H1 (cell line): ENCODE data around the gene TOB1. TPM values are rescaled to one million over a fixed set of nuclear protein-coding genes. Genes with fewer than 3 reads are reported as not detected.
"Not testable (repeated sequence)": the region's sequence is repeated elsewhere in the genome, so short reads cannot be mapped to it uniquely, and the experiment has no call there.

Experiments
- CTCF ChIA-PET: fragments of 300-600 bp; sonication (Branson Sonifier 250); formaldehyde crosslinking; loops from one replicate; lab custom pipeline; 2021; ENCODE audit not compliant: partially characterized antibody; lab: Charles Lee
- POLR2A ChIA-PET: fragments of 300-600 bp; sonication (Branson Sonifier 250); formaldehyde crosslinking; loops from one replicate; lab custom pipeline; 2021; ENCODE audit warnings: inconsistent platforms; ENCODE audit not compliant: partially characterized antibody; lab: Charles Lee
- DNase-seq, 2 experiments: peaks; one replicate each; pipeline versions ENCODE4 v3.0.0 to v3.0.0-alpha.2; 2010 to 2022; ENCODE audit warnings: low spot score in 2 of 2, low read depth in 1 of 2, mixed read lengths in 1 of 2
- FAIRE-seq: peaks from 2 replicates; lab custom pipeline; 2011; peaks lifted over from hg19 to GRCh38; lab: Jason Lieb, UNC
- H2AFZ ChIP-seq: 2 replicates; pipeline ENCODE4 v1.8.1; 2012; ENCODE audit warnings: low read length, inconsistent platforms
- H2AK5ac ChIP-seq: 2 replicates; pipeline ENCODE4 v1.6.1; 2013; ENCODE audit warnings: low read depth, low read length
- H2BK120ac ChIP-seq: replicated peaks from 2 replicates; pipeline ENCODE3; 2013; ENCODE audit warnings: low read depth, low read length, inconsistent platforms
- H2BK12ac ChIP-seq: 2 replicates; pipeline ENCODE4 v1.6.1; 2013; ENCODE audit warnings: low read depth, low read length
- H2BK15ac ChIP-seq: 2 replicates; pipeline ENCODE4 v1.6.1; 2013; ENCODE audit warnings: low read length
- H2BK20ac ChIP-seq: 2 replicates; pipeline ENCODE4 v1.6.1; 2013; ENCODE audit warnings: low read length
- H2BK5ac ChIP-seq: 2 replicates; pipeline ENCODE4 v1.6.1; 2013; ENCODE audit warnings: low read depth, low read length
- H3K14ac ChIP-seq: 2 replicates; pipeline ENCODE4 v1.6.1; 2013; ENCODE audit warnings: inconsistent platforms; ENCODE audit not compliant: insufficient read length
- H3K18ac ChIP-seq: 2 replicates; pipeline ENCODE4 v1.6.1; 2013; ENCODE audit warnings: low read length; ENCODE audit errors: extremely low read depth
- H3K23ac ChIP-seq: 2 replicates; pipeline ENCODE4 v1.6.1; 2013; ENCODE audit warnings: inconsistent platforms; ENCODE audit not compliant: insufficient read length
- H3K23me2 ChIP-seq: 2 replicates; pipeline ENCODE4 v1.6.1; 2013; ENCODE audit warnings: low read depth, low read length
- H3K27ac ChIP-seq: 2 replicates; pipeline ENCODE4 v1.6.1; 2011; ENCODE audit warnings: low read depth, low read length, inconsistent platforms
- H3K27me3 ChIP-seq, 4 experiments: replicated peaks in 1 of 4; 1 replicate in 1 of 4; 2 replicates in 3 of 4; pipeline versions ENCODE4 v1.6.1 to v1.8.1; 2011 to 2013; ENCODE audit warnings: low read length in 3 of 4, mild to moderate bottlenecking in 3 of 4, inconsistent platforms in 2 of 4, mixed read lengths in 2 of 4, moderate library complexity in 1 of 4; ENCODE audit not compliant: control insufficient read depth in 3 of 4, insufficient read depth in 3 of 4; ENCODE audit errors: extremely low read depth in 1 of 4
- H3K36me3 ChIP-seq, 4 experiments: 2 replicates each; pipeline versions ENCODE4 v1.6.1 to v1.8.1; 2011 to 2013; ENCODE audit warnings: mild to moderate bottlenecking in 4 of 4, low read length in 3 of 4, moderate library complexity in 2 of 4, control low read depth in 1 of 4, inconsistent platforms in 1 of 4; ENCODE audit not compliant: insufficient read depth in 4 of 4, control insufficient read depth in 2 of 4
- H3K4ac ChIP-seq: replicated peaks from 2 replicates; pipeline ENCODE3; 2013; ENCODE audit warnings: low read length, low read depth, mixed read lengths, inconsistent platforms; ENCODE audit not compliant: insufficient read length
- H3K4me1 ChIP-seq, 4 experiments: replicated peaks in 1 of 4; 1 replicate in 1 of 4; 2 replicates in 3 of 4; pipeline versions ENCODE4 v1.6.1 to v1.8.1; 2011 to 2013; ENCODE audit warnings: low read length in 3 of 4, inconsistent platforms in 2 of 4, mixed read lengths in 1 of 4; ENCODE audit not compliant: insufficient read depth in 4 of 4, control insufficient read depth in 3 of 4
- H3K4me2 ChIP-seq, 2 experiments: 2 replicates each; pipeline versions ENCODE4 v1.6.1 to v1.8.1; 2011 to 2013; ENCODE audit warnings: low read depth in 2 of 2, low read length in 2 of 2, control low read depth in 1 of 2, inconsistent platforms in 1 of 2, mild to moderate bottlenecking in 1 of 2; ENCODE audit not compliant: insufficient read depth in 1 of 2
- H3K4me3 ChIP-seq, 4 experiments: fragments of 200-600, 300-600 bp in 1 of 4; sonication (generic), shearing (Covaris generic), sonication (Bioruptor Twin) in 1 of 4; 2 replicates each; pipeline versions ENCODE4 v1.5.1 to v1.8.1; 2011 to 2016; ENCODE audit warnings: low read length in 4 of 4, low read depth in 3 of 4, control low read depth in 2 of 4, inconsistent platforms in 2 of 4, mild to moderate bottlenecking in 2 of 4, mixed read lengths in 1 of 4, moderate library complexity in 1 of 4; ENCODE audit not compliant: insufficient read depth in 2 of 4; ENCODE audit errors: extremely low read depth in 1 of 4
- H3K56ac ChIP-seq: replicated peaks from 2 replicates; pipeline ENCODE3; 2013; ENCODE audit warnings: low read depth, mild to moderate bottlenecking, mixed read lengths, low read length, inconsistent platforms; ENCODE audit not compliant: insufficient read length
- H3K79me1 ChIP-seq: 2 replicates; pipeline ENCODE4 v1.6.1; 2013; ENCODE audit warnings: low read depth, low read length, control low read depth
- H3K79me2 ChIP-seq, 2 experiments: 2 replicates each; pipeline versions ENCODE4 v1.6.1 to v1.8.1; 2012 to 2013; ENCODE audit warnings: low read length in 2 of 2, mild to moderate bottlenecking in 2 of 2, inconsistent platforms in 1 of 2; ENCODE audit not compliant: insufficient read depth in 2 of 2, control insufficient read depth in 1 of 2
- H3K9ac ChIP-seq, 4 experiments: replicated peaks in 1 of 4; 1 replicate in 1 of 4; 2 replicates in 3 of 4; pipeline versions ENCODE4 v1.6.1 to v1.8.1; 2011 to 2013; ENCODE audit warnings: low read depth in 3 of 4, low read length in 3 of 4, control low read depth in 2 of 4, mild to moderate bottlenecking in 2 of 4, moderate library complexity in 2 of 4, inconsistent platforms in 1 of 4; ENCODE audit errors: extremely low read depth in 1 of 4
- H3K9me3 ChIP-seq, 2 experiments: 2 replicates each; pipeline versions ENCODE4 v1.6.1 to v1.8.1; 2012 to 2013; ENCODE audit warnings: mild to moderate bottlenecking in 2 of 2, moderate library complexity in 2 of 2, control low read depth in 1 of 2, inconsistent platforms in 1 of 2, low read depth in 1 of 2, low read length in 1 of 2, mixed read lengths in 1 of 2; ENCODE audit not compliant: insufficient read depth in 2 of 2
- H4K20me1 ChIP-seq, 2 experiments: replicated peaks in 1 of 2; 2 replicates each; pipeline versions ENCODE3 to v1.8.1; 2011 to 2013; ENCODE audit warnings: inconsistent platforms in 2 of 2, low read length in 2 of 2, mild to moderate bottlenecking in 1 of 2; ENCODE audit not compliant: insufficient read depth in 2 of 2, control insufficient read depth in 1 of 2
- H4K5ac ChIP-seq: 2 replicates; pipeline ENCODE4 v1.6.1; 2013; ENCODE audit warnings: low read length, low read depth, mixed read lengths, inconsistent platforms; ENCODE audit not compliant: insufficient read length
- H4K8ac ChIP-seq: 2 replicates; pipeline ENCODE4 v1.8.0; 2013; ENCODE audit warnings: mild to moderate bottlenecking, moderate library complexity, low read length, inconsistent platforms; ENCODE audit not compliant: insufficient read depth; ENCODE audit errors: extremely low read depth
- H4K91ac ChIP-seq: replicated peaks from 2 replicates; pipeline ENCODE3; 2013; ENCODE audit warnings: low read length, mixed read lengths, inconsistent platforms; ENCODE audit not compliant: insufficient read length
- WGBS, 2 experiments: shearing (Covaris generic) in 1 of 2; methylation state at CpG; one replicate each; pipeline versions ENCODE4 v1.1.6 to v1.1.7; 2013 to 2015; ENCODE audit warnings: low lambda C conversion rate in 2 of 2, mixed read lengths in 2 of 2, inconsistent platforms in 1 of 2, low coverage in 1 of 2, missing lambda C conversion rate in 1 of 2; ENCODE audit not compliant: insufficient replicate concordance in 2 of 2, insufficient coverage in 1 of 2, insufficient read length in 1 of 2; ENCODE audit errors: extremely low coverage in 1 of 2, missing lambda C conversion rate in 1 of 2; 5-methylcytosine and 5-hydroxymethylcytosine counted together
- polyA plus RNA-seq, 7 experiments: library from polyadenylated mRNA; depleted of rRNA in 3 of 7; stranded (reverse) in 5 of 7; unstranded in 2 of 7; fragments of >200 nt in 5 of 7; fragments of 200-250 nt in 2 of 7; gene quantifications; 1 replicate in 5 of 7; 2 replicates in 1 of 7; 4 replicates in 1 of 7; pipeline versions ENCODE4 v1.2.1 to v1.2.3, GENCODE V29; 2011 to 2013; ENCODE audit warnings: missing spikeins in 2 of 7, mixed read lengths in 2 of 7
- total RNA-seq: library from RNA; stranded (reverse); fragmentation: NEBNext Ultra II Directional; extraction: Animal tissue kit (Norgen Biotek cat#: 25700); gene quantifications from 2 replicates; pipeline ENCODE4 v1.2.1, GENCODE V29; 2021

TOB1 gene
- total and polyA plus RNA-seq, 2 of the 8 experiments (the other 6 are each of a cell fraction or from before 2014, with no cell fraction given) = 14.4 to 20.8 TPM

DNA sequence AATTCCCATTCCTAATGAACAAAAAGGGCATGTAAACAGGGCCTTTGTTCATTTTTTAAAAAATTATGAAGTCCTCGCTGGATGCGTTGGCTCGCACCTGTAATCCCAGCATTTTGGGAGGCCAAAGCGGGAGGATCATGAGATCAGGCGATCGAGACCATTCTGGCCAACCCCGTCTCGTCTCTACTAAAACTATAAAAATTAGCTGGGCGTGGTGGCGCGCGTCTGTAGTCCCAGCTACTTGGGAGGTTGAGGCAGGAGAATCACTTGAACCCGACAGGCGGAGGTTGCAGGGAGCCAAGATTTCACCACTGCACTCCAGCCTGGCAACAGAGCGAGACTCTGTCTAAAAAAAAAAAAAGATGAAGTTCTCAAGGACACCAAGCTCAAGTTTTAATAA, 6.4 kb downstream of the TOB1 start:
- not testable (repeated sequence) for H2BK15ac ChIP-seq, FAIRE-seq, H4K8ac ChIP-seq, H3K56ac ChIP-seq, H3K9me3 ChIP-seq, H2AK5ac ChIP-seq, H2BK5ac ChIP-seq, H3K23ac ChIP-seq, H4K5ac ChIP-seq, DNase-seq, H3K18ac ChIP-seq, H3K23me2 ChIP-seq, H3K79me1 ChIP-seq, H2BK20ac ChIP-seq, H3K4me1 ChIP-seq, H2BK120ac ChIP-seq, H3K4me2 ChIP-seq, H3K4ac ChIP-seq, H4K91ac ChIP-seq, H3K4me3 ChIP-seq, H2BK12ac ChIP-seq, H3K9ac ChIP-seq, H3K27me3 ChIP-seq, H3K27ac ChIP-seq, H2AFZ ChIP-seq, H4K20me1 ChIP-seq, H3K14ac ChIP-seq
- POLR2A ChIA-PET = interaction anchor here (1.1 to 9.7 kb wide), 5 partner anchors 8 to 89 kb away, joined by 3 to 308 read pairs (median 4); no protein-coding TSS in a partner anchor
- CTCF ChIA-PET = interaction anchor here (0.7 to 31.7 kb wide), 9 partner anchors 8 to 247 kb away, joined by 3 to 735 read pairs (median 4); partner anchors contain the start of gene ANKRD40CL
- Histone ChIP-seq H3K79me2 (peaks cover 0 to 30% of the 10 kb centered on the region in 2 experiments; a peak in 3 of 4 replicates), H3K36me3 (peaks cover 0 to 14% (median 4%) of the 10 kb centered on the region in 4 experiments; a peak in 4 of 8 replicates)
- 96% methylated on average over 15 of the region's 15 CpGs; no CpG with 5 or more reads in 1 of the 2 experiments for WGBS, 2 experiments
